Activated CD8-positive, alpha-beta memory T cell treated with anti-CD3 and anti-CD28 coated beads for 48 hours (primary cell): ENCODE results near the gene NBPF8.
"Not testable (repeated sequence)": the region's sequence is repeated elsewhere in the genome, so short reads cannot be mapped to it uniquely, and the experiment has no call there.

Source experiments
- DNase-seq, 3 experiments: peaks; one replicate each; pipeline ENCODE4 v3.0.0-alpha.2; 2020; ENCODE audit warnings: low read depth in 2 of 3, low spot score in 2 of 3

The NBPF8 gene, protein sequence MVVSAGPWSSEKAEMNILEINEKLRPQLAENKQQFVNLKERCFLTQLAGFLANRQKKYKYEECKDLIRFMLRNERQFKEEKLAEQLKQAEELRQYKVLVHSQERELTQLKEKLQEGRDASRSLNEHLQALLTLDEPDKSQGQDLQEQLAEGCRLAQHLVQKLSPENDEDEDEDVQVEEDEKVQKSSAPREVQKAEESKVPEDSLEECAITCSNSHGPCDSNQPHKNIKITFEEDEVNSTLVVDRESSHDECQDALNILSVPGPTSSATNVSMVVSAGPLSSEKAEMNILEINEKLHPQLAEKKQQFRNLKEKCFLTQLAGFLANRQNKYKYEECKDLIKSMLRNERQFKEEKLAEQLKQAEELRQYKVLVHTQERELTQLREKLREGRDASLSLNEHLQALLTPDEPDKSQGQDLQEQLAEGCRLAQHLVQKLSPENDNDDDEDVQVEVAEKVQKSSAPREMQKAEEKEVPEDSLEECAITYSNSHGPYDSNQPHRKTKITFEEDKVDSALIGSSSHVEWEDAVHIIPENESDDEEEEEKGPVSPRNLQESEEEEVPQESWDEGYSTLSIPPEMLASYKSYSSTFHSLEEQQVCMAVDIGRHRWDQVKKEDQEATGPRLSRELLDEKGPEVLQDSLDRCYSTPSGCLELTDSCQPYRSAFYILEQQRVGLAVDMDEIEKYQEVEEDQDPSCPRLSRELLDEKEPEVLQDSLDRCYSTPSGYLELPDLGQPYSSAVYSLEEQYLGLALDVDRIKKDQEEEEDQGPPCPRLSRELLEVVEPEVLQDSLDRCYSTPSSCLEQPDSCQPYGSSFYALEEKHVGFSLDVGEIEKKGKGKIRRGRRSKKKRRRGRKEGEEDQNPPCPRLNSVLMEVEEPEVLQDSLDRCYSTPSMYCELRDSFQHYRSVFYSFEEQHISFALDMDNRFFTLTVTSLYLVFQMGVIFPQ

DNA sequence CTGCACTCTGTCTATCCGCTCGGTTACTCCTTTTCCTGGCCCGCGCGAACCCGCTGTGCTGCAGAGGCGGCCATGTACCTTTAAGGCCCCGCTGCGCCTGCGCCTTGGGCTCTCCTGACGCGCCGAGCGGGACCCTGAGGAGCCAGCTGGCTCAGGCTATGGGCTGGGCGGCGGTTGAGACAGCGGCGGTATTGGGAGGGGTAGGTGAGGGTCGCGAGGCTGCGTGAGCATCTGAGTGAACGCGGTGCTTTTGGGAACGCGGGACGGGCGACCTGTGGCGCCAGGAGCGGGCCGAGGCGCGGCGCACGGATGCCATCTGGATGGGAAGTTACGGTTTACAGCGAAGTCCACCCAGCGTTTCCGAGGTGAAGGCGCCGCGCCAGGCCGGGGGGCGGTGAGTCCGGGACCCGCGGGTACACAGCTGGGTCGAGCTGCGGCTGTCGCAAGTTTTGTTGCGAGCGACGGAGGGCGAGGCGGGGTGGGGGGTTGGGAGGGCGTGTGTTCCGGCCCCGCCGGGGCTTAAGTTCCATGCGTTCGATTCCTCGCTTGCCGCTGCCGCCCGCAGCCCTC is at the start of gene NBPF8:
Gene NBPF8, plus strand, starts transcription at position 125 of the 570 bp plus-strand sequence. CDS start 21,488 bp downstream, outside the sequence.
- DNase-seq = peak in 2 of 3 experiments; percentile 27 to 61

DNA sequence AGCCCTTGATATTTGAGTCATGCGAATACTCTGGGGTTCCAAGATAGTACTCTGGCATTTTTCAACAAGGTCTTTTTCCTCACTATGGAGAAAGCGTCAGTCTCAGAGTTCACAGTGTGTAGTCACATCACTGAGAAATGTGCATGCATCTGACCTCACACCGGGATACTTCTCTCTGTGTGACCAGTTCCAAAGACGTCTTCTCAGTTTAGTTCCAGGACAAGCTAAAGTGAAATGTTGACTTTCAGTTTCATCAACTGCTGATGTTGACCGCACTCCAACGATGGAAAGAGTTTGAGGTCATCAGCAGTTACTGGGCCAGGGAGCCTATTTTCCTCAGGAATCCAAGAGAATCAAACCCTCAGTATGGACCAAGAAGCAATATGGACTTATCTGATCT is 47.1 kb upstream of the NBPF8 start:
- not testable (repeated sequence) for DNase-seq

DNA sequence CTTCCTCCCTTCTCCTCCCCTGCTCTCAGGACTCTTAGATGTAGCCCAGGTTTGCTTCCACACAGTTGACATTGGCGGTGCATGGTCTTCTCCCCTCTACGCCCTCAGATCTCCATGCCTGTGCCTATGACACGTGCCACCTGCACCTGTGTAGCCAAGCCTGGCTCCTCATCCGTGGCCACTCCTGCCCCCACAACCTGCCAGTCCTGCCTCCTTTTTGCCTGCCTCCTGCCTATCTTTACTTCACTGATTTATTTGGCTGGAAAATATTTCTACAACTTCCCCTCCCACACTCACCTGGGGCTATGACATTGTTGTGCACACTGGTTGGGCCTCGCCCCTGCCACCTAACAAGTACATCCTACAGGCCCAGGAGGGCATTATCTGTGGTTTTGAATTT is 28.2 kb upstream of the NBPF8 start:
- not testable (repeated sequence) for DNase-seq

DNA sequence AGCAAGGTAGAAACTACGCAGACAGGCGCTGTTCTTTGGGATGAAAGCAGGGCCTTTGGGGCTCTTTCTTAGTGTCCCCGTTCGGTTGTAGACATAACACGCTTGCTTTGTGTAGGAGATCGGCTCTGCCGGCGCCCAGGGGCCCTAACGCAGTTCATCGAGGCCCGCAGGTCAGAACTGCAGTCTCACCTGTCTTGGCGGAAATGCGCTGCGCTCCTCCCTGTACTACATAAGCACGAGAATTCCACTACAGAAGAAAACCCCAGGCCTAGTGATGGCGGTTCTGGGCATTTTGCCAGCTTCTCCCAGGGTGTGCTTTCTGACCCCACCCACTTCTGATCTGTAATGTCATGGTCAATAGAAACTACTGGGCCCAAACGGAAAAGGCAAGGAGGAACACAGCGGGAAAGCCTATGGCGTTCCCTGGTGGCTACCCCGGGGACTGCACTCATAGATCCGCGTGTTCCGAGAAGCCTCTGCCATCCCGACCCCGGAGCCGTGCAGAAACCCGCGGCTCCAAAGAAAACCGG is 26.2 kb upstream of the NBPF8 start:
- DNase-seq = not testable (repeated sequence)

DNA sequence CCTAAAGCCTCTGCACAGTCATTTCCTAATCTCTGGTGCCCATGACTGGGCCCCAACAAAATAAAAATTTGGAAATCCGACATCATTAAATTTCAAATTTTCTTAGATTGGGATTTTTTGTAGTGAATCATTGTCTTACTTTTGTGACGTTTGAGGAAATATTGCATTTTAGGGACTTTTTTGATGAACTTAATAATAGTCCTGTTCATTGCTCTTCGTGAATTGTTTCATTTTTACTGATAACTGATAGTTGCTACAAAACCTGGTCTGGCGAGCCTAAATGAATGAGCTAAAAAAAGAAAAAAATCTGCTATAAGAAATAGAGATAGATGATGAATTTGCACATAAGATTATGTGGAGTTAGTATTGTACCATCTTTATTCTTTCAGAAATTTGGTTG is 23.5 kb upstream of the NBPF8 start:
- DNase-seq = not testable (repeated sequence)

DNA sequence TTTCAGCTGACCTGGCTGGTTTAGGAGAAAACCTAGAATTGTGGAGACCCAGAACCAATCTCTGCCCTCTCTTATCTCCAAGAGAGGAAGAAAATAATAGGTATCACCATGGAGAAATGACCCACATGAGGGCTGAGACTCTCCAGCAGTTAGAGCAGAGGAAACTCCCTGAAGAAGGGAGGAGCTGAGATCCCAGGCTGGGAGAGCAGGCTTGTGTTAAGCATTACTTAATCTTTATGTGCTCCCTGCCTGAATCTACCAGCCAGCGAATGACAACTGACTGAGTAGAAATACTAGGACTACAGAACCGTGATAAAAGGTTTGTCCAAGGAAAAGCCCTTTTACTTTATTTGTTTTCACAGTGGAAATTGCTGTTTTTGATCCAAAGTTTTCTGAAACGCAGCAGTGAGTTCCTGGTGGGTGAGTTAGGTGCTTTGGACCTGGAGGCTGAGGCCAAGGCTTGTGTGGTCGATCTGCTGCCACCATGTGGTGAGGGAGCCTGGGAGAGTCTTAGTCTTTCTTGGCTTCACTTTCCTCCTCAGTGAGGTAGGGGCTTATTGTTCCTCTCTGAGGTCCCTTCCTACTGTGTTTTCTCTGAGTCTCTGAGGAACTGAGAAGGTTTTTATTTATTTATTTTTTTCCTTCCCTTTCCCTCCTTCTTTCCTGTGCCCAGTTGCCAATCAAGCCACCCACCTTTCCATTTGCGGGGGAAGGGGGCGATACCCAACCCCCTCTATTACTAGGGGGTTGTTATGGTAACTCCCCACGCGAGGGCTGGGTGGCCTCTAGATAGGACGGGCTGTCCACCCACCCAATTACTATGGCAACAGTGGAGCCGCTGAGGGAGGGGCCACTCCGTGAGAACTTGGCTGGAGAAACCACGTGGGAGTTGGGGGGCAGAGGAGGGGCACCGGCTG is 21.3 kb upstream of the NBPF8 start:
- not testable (repeated sequence) for DNase-seq

DNA sequence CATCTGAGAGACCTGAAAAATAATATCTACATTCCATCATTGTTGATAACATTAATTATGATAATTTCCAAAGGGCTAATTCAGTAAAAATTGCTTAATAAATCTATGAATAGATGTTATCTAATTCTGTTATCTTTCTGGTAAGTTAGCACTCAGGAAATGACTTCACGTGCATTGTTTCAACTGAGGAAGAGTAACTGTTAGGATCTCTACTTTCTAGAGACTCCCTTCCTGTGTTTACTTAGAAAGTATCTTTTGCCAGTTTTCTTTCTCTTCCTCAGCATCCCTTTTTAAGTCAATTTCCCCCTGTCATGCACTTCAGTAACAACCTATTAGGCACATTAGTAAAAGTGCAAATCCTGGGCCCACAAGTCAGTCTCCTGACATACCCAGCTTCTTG is 9.5 kb upstream of the NBPF8 start:
- DNase-seq = not testable (repeated sequence)

DNA sequence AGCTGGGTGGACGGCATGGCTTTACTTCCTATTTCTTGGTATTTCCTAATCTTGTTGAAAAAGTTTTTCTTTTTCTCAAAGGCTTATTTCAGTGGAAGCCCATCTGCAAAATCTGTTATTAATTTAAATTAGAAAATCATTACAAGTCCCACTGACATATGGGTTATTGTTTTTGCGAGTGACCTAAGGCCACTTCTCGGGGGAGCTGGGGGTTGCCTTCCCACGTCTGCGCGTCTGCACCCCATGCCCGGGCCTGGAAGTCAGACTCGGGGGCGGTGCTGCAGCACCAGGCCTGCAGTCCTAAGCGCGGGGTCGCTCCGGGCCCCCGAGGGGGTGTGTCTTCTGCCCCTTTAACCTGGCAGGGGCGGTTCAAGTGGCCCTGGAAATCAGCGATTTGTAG is 384 bp upstream of the NBPF8 start:
- DNase-seq = not testable (repeated sequence)

DNA sequence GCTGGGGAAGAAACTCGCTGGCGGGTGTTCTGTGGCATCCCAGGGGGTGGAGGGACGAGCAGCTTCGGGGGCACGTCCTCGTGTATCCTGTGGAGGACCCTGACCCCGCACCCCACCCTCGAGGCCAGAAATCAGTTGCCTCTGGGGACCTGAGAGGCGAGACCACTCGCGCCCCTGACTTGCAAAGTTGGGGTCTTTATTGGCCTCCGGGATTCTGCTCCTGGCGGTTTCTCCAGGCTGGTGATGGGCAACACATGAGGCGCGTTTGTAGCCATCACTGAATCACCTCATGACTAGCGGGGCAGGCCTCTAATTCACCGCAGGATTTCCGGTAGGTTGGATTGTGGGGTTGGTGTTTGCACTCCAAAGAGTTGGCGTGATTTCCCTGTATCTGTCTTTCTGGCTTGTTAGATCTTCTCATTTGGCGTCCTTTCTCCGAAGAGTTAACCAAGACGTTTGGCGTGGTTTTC is 692 bp downstream of the NBPF8 start:
- DNase-seq = peak in 1 of 3 experiments; percentile 6

DNA sequence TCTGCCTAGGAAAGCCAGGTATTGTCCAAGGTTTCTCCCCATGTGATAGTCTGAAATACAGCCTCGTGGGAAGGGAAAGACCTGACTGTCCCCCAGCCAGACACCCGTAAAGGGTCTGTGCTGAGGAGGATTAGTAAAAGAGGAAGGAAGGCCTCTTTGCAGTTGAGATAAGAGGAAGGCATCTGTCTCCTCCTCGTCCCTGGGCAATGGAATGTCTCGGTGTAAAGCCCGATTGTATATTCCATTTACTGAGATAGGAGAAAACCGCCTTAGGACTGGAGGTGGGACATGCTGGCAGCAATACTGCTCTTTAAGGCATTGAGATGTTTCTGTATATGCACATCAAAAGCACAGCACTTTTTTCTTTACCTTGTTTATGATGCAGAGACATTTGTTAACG is 10.2 kb downstream of the NBPF8 start:
- not testable (repeated sequence) for DNase-seq

DNA sequence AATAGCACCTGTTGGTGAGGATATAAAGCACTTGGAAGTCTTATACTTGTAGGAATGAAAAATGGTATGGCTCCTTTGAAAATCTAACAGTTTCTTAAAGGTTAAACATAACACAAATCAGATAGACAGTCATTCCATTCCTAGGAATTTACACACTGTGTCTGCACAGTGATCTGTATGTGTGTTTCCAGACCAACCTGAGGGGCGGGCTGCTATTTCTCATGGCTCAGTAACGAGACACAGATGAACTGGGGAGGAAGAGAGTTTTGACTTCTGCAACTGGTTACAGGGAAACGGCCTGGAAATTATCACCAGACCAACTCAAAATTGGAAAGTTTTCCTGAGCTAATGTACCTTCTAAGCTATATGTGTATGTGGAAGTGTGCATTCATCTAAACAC is 16.8 kb downstream of the NBPF8 start:
- DNase-seq = not testable (repeated sequence)

DNA sequence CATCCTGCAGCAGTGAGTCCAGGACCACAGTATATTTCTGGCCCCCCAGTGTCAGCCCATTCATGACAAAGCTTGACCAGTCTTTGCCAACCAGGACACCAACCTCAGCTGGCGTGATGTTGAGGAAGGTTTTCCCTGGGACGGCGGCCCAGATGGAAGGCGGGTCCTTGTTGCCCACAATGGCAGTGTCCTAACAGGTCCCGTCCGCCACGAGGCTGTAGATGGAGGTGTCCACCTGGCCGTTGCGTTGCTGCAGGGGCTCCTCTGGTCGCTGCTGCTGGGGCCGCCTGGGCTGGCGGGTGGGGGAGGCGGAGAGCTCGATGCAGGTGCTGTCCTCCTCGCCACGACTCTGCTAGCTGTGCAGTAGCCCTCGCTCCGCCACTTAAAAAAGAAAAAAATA is 19.0 kb downstream of the NBPF8 start:
- not testable (repeated sequence) for DNase-seq

DNA sequence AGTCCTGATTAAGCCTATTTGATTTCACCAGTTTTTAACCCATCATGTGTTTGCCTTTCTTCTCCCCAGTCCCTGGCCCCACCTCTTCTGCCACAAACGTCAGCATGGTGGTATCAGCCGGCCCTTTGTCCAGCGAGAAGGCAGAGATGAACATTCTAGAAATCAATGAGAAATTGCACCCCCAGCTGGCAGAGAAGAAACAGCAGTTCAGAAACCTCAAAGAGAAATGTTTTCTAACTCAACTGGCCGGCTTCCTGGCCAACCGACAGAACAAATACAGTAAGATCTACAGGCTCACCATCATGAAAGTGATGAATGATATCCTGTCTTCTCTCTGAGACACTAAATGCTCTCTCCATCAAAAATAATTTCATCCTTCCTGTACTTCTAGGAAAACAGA is 34.3 kb downstream of the NBPF8 start:
- DNase-seq = not testable (repeated sequence)
